SK-N-SH (cell line): ENCODE measurements around the gene FDXR. TPM values are rescaled to one million over a fixed set of nuclear protein-coding genes. Genes with fewer than 3 reads are reported as not detected.

Experiments
- CTCF ChIA-PET: fragments of 300-600, 350-600 bp; formaldehyde crosslinking; extraction: SDS; loops from one replicate; lab custom pipeline; 2021; lab: Yijun Ruan, JAX
- POLR2A ChIA-PET: fragments of 350-600 bp; sonication (Branson Sonifier 250); formaldehyde crosslinking; extraction: SDS; loops from one replicate; lab custom pipeline; 2020; ENCODE audit warnings: antibody characterized with exemption, inconsistent platforms; lab: Yijun Ruan, JAX
- DNase-seq: peaks from one replicate; pipeline ENCODE4 v3.0.0; 2012
- H2AFZ ChIP-seq: fragments of 200-600 bp; sonication (generic); 2 replicates; pipeline ENCODE4 v1.8.1; 2016; ENCODE audit warnings: antibody characterized with exemption, mild to moderate bottlenecking, low read depth
- H3F3A ChIP-seq: fragments of 200-600 bp; sonication (generic); replicated peaks from 2 replicates; pipeline ENCODE3; 2016; ENCODE audit warnings: antibody characterized with exemption, mild to moderate bottlenecking; ENCODE audit not compliant: insufficient read depth
- H3K27ac ChIP-seq, 2 experiments: fragments of 200-500 bp in 1 of 2; fragments of 200-600 bp in 1 of 2; sonication (Bioruptor generic) in 1 of 2; sonication (generic), shearing (Covaris generic) in 1 of 2; 2 replicates each; pipeline versions ENCODE4 v1.5.1 to v1.6.1; 2014 to 2016; ENCODE audit warnings: low read depth in 2 of 2, inconsistent platforms in 1 of 2, low read length in 1 of 2, mild to moderate bottlenecking in 1 of 2, mixed read lengths in 1 of 2
- H3K27me3 ChIP-seq: fragments of 200-600 bp; sonication (generic), shearing (Covaris generic); 2 replicates; pipeline ENCODE4 v1.6.1; 2016; ENCODE audit warnings: mixed run types; ENCODE audit not compliant: insufficient read depth
- H3K36me3 ChIP-seq, 2 experiments: fragments of 200-500 bp in 1 of 2; fragments of 200-600 bp in 1 of 2; sonication (Bioruptor generic) in 1 of 2; sonication (generic) in 1 of 2; replicated peaks in 1 of 2; 2 replicates each; pipeline versions ENCODE3 to v1.5.1; 2014 to 2016; ENCODE audit warnings: low read length in 1 of 2, mild to moderate bottlenecking in 1 of 2; ENCODE audit not compliant: insufficient read depth in 2 of 2, control insufficient read depth in 1 of 2
- H3K4me1 ChIP-seq, 2 experiments: fragments of 200-500 bp in 1 of 2; fragments of 200-600 bp in 1 of 2; sonication (Bioruptor generic) in 1 of 2; sonication (generic), shearing (Covaris generic) in 1 of 2; 2 replicates each; pipeline versions ENCODE4 v1.5.1 to v1.6.1; 2014 to 2016; ENCODE audit warnings: low read depth in 1 of 2, low read length in 1 of 2, mixed run types in 1 of 2; ENCODE audit not compliant: insufficient read depth in 2 of 2, control insufficient read depth in 1 of 2
- H3K4me2 ChIP-seq: fragments of 200-600 bp; sonication (generic), shearing (Covaris generic); 2 replicates; pipeline ENCODE4 v1.6.1; 2017; ENCODE audit warnings: mixed run types
- H3K4me3 ChIP-seq, 2 experiments: fragments of 200-500 bp in 1 of 2; fragments of 200-600 bp in 1 of 2; sonication (Bioruptor generic) in 1 of 2; sonication (generic), shearing (Covaris generic) in 1 of 2; 2 replicates each; pipeline versions ENCODE4 v1.5.1 to v1.8.1; 2014 to 2016; ENCODE audit warnings: low read depth in 2 of 2, inconsistent platforms in 1 of 2, low read length in 1 of 2, mild to moderate bottlenecking in 1 of 2, mixed read lengths in 1 of 2, moderate library complexity in 1 of 2
- H3K79me2 ChIP-seq: fragments of 200-600 bp; sonication (generic); 2 replicates; pipeline ENCODE4 v1.8.1; 2017; ENCODE audit warnings: mild to moderate bottlenecking; ENCODE audit not compliant: insufficient read depth
- H3K9ac ChIP-seq: fragments of 200-600 bp; sonication (generic); 2 replicates; pipeline ENCODE4 v1.6.1; 2017; ENCODE audit warnings: mixed run types
- H3K9me2 ChIP-seq: fragments of 200-600 bp; sonication (generic); 2 replicates; pipeline ENCODE4 v1.6.1; 2017; ENCODE audit warnings: mixed run types
- H3K9me3 ChIP-seq: fragments of 200-600 bp; sonication (generic); 2 replicates; pipeline ENCODE4 v1.6.1; 2017; ENCODE audit warnings: mixed run types, mild to moderate bottlenecking, moderate library complexity
- H4K20me1 ChIP-seq: fragments of 200-600 bp; sonication (generic); 2 replicates; pipeline ENCODE4 v1.6.1; 2017; ENCODE audit warnings: mild to moderate bottlenecking, mixed run types; ENCODE audit not compliant: insufficient read depth
- ELF1 ChIP-seq: IDR thresholded peaks from 2 replicates; pipeline ENCODE4 v1.4.0; 2012
- EZH2phosphoT487 ChIP-seq: fragments of 200-600 bp; sonication (generic); IDR thresholded peaks from 2 replicates; pipeline ENCODE4 v1.6.1; 2017; ENCODE audit warnings: low read depth, mixed run types, mild to moderate bottlenecking, antibody characterized with exemption, moderate library complexity, borderline replicate concordance
- FOSL2 ChIP-seq: IDR thresholded peaks from 2 replicates; pipeline ENCODE4 v1.4.0; 2012; ENCODE audit warnings: low read depth, mild to moderate bottlenecking, moderate library complexity, borderline replicate concordance
- FOXM1 ChIP-seq: IDR thresholded peaks from 2 replicates; pipeline ENCODE4 v1.4.0; 2012; ENCODE audit warnings: low read depth, mild to moderate bottlenecking
- GATA2 ChIP-seq: sonication (generic); formaldehyde crosslinking; IDR thresholded peaks from 2 replicates; pipeline ENCODE4 v1.5.0; 2020; ENCODE audit warnings: mild to moderate bottlenecking, missing genetic modification reagents
- MAX ChIP-seq: IDR thresholded peaks from 2 replicates; pipeline ENCODE4 v1.4.0; 2012; ENCODE audit warnings: low read depth
- MXI1 ChIP-seq: IDR thresholded peaks from 2 replicates; pipeline ENCODE4 v1.6.1; 2012; ENCODE audit warnings: mild to moderate bottlenecking, low read depth, low read length, improper control_type of control experiment
- PBX3 ChIP-seq: IDR thresholded peaks from 2 replicates; pipeline ENCODE4; 2012
- POLR2AphosphoS5 ChIP-seq: IDR thresholded peaks from 2 replicates; pipeline ENCODE4 v1.6.1; 2012; ENCODE audit warnings: low read depth, low read length
- REST ChIP-seq: IDR thresholded peaks from 2 replicates; pipeline ENCODE4 v1.6.1; 2012; ENCODE audit warnings: mild to moderate bottlenecking, low read depth, low read length, moderate library complexity
- RXRA ChIP-seq: IDR thresholded peaks from 2 replicates; pipeline ENCODE4 v1.4.0; 2012; ENCODE audit warnings: low read depth, mild to moderate bottlenecking, borderline replicate concordance
- SMC3 ChIP-seq: IDR thresholded peaks from 2 replicates; pipeline ENCODE4 v1.6.1; 2012; ENCODE audit warnings: low read depth, low read length, improper control_type of control experiment
- TAF1 ChIP-seq: IDR thresholded peaks from 2 replicates; pipeline ENCODE4 v1.6.1; 2012; ENCODE audit warnings: low read depth, mild to moderate bottlenecking, low read length, moderate library complexity, borderline replicate concordance
- ZBTB33 ChIP-seq: IDR thresholded peaks from 2 replicates; pipeline ENCODE4 v1.4.0; 2012; ENCODE audit warnings: low read depth, borderline replicate concordance
- WGBS: methylation state at CpG from one replicate; pipeline ENCODE4 v1.1.6; 2017; ENCODE audit warnings: low lambda C conversion rate; 5-methylcytosine and 5-hydroxymethylcytosine counted together
- polyA plus RNA-seq, 3 experiments: library from polyadenylated mRNA; depleted of rRNA; stranded (reverse); fragments of >200 nt; gene quantifications; 2 replicates each; pipeline ENCODE4 v1.2.3, GENCODE V29; 2012

Gene FDXR
- polyA plus RNA-seq, 1 of the 3 experiments (the other 2 are of a cell fraction): 86.7 TPM

GRCh38 chr17:74875155-74875976, 2.6 kb upstream of the FDXR start:
- peaks cover 12 to 19% of the 10 kb centered on the region in 2 experiments; a peak in 3 of 4 replicates for H3K4me1 ChIP-seq
- no peaks in the 10 kb centered on the region for H3K9me2 ChIP-seq
- no peaks in the 10 kb centered on the region for H4K20me1 ChIP-seq
- no peak overlapping the region for H3K27ac ChIP-seq
- peaks cover 0 to 2% of the 10 kb centered on the region in 2 experiments for H3K36me3 ChIP-seq
- H3K9me3 ChIP-seq: no peaks in the 10 kb centered on the region
- POLR2A ChIA-PET: no interaction called here
- H3K79me2 ChIP-seq: peaks cover 15% of the 10 kb centered on the region
- no peak for DNase-seq
- no peak overlapping the region for H3K4me2 ChIP-seq
- 67% methylated on average over 5 of the region's 5 CpGs for WGBS
- no peak for TF ChIP-seq PBX3
- TF ChIP-seq GATA2 (CRISPR knock-in tag): no peak
- TF ChIP-seq REST: no peak
- TF ChIP-seq FOSL2: no peak
- TF ChIP-seq, all 33 proteins: peak for 0
- H3K9ac ChIP-seq: no peak overlapping the region
- no peaks in the 10 kb centered on the region for H3K27me3 ChIP-seq
- no peaks in the 10 kb centered on the region for H3F3A ChIP-seq
- CTCF ChIA-PET: interaction anchor here (47.7 kb wide), 1 partner anchor 57 kb away, joined by 3869 read pairs; the partner anchor contains the start of genes GRIN2C and NAT9
- no peak overlapping the region for H3K4me3 ChIP-seq
- no peak overlapping the region for H2AFZ ChIP-seq

GRCh38 chr17:74874615-74875037, 1.8 kb upstream of the FDXR start:
- peaks cover 12 to 19% of the 10 kb centered on the region in 2 experiments; a peak in 3 of 4 replicates for H3K4me1 ChIP-seq

More at GRCh38 chr17:74874615-74875037, 1.8 kb upstream of the FDXR start:
- H3K9me2 ChIP-seq: no peaks in the 10 kb centered on the region
- no peak overlapping the region for H3K27ac ChIP-seq
- peaks cover 0 to 5% of the 10 kb centered on the region in 2 experiments for H3K36me3 ChIP-seq
- 98% methylated on average over 5 of the region's 5 CpGs for WGBS
- H3K27me3 ChIP-seq: no peaks in the 10 kb centered on the region
- H2AFZ ChIP-seq: no peak overlapping the region
- TF ChIP-seq EZH2phosphoT487 (no peak), ZBTB33 (no peak), ELF1 (no peak), MAX (no peak), SMC3 (no peak), POLR2AphosphoS5 (no peak), TAF1 (no peak), FOXM1 (no peak), PBX3 (no peak), MXI1 (no peak), RXRA (no peak)
- peaks cover 5% of the 10 kb centered on the region; the same call in 1 of the 2 replicates for H4K20me1 ChIP-seq
- ChIA-PET POLR2A (no interaction called here), CTCF (interaction anchor here (0.8 to 47.7 kb wide), 4 partner anchors 10 to 83 kb away, joined by 3 to 3869 read pairs (median 4); partner anchors contain the start of genes GRIN2C and NAT9)
- DNase-seq: no peak
- H3F3A ChIP-seq: no peaks in the 10 kb centered on the region
- H3K9me3 ChIP-seq: no peaks in the 10 kb centered on the region
- no peak overlapping the region for H3K9ac ChIP-seq
- H3K79me2 ChIP-seq: peaks cover 15% of the 10 kb centered on the region
- no peak overlapping the region for H3K4me3 ChIP-seq
- H3K4me2 ChIP-seq: no peak overlapping the region; the same call in 1 of the 2 replicates
